Left renal cortex interstitium (tissue), 4 donors: ENCODE results near the gene ARHGAP24. TPM values are rescaled to one million over a fixed set of nuclear protein-coding genes. Genes with fewer than 3 reads are reported as not detected.
"Not testable (repeated sequence)": the region's sequence is repeated elsewhere in the genome, so short reads cannot be mapped to it uniquely, and the experiment has no call there.

Experiments
- DNase-seq, 4 donors: peaks; one replicate each; pipeline ENCODE4 v3.0.0-alpha.2; 2013; ENCODE audit warnings: low read depth in 4 of 4, low spot score in 2 of 4, missing footprints in 1 of 4
- polyA plus RNA-seq, 4 donors: library from polyadenylated mRNA; unstranded; fragments of 120-200 nt; gene quantifications; one replicate each; pipeline ENCODE4 v1.2.1, GENCODE V29; 2013; ENCODE audit not compliant: insufficient read length in 4 of 4

ARHGAP24 gene
- polyA plus RNA-seq, 4 donors, result 101 to 133 (median 109) TPM

DNA sequence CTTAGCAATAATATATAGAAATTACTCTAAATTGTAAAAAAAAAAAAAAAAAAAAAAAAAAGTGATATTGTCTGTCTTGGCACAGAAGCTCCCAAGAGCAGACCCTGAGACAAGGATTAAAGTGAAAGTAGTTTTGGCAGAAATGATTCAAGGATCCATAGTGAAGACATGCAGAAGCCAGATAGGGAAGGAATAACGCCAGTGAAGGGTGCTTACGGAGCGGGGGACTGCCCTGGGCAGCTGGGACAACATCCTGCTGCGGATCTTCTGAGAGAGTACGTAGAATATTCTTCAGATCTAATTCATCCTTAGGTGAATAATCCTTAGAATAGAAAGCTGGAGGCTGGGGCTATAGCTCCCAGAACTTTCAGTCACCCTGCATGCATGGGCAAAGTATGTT lies 39.8 kb downstream of the ARHGAP24 start:
- DNase-seq, result no peak

DNA sequence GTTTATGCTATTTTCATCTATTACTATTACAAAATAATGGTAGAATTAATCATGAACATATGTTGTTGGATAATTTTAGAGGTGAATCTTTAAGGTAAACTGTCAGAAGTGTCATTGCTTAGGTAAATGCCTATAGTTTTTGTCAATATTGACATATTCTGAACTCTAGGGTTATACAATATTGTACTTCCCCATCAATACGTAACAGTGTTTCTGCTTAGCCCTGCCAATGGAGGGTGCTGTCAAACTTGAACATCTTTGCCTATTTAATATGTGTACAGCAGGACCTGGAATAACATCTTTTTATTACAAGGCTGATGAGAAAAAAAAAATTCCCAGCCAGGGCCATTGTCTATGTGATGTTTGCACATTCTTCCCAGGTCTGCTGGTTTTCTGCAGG lies 40.8 kb downstream of the ARHGAP24 start:
- no peak for DNase-seq

DNA sequence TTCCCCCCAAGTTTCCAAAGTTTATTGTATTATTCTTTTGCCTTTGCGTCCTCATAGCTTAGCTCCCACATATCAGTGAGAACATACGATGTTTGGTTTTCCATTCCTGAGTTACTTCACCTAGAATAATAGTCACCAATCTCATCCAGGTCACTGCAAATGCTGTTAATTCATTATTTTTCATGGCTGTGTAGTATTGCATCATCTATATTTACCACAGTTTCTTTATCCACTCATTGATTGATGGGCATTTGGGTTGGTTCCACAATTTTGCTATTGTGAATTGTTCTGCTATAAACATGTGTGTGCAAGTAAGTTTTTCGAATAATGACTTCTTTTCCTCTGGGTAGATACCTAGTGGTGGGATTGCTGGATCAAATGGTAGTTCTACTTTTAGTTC lies 43.6 kb downstream of the ARHGAP24 start:
- DNase-seq, result not testable (repeated sequence)

DNA sequence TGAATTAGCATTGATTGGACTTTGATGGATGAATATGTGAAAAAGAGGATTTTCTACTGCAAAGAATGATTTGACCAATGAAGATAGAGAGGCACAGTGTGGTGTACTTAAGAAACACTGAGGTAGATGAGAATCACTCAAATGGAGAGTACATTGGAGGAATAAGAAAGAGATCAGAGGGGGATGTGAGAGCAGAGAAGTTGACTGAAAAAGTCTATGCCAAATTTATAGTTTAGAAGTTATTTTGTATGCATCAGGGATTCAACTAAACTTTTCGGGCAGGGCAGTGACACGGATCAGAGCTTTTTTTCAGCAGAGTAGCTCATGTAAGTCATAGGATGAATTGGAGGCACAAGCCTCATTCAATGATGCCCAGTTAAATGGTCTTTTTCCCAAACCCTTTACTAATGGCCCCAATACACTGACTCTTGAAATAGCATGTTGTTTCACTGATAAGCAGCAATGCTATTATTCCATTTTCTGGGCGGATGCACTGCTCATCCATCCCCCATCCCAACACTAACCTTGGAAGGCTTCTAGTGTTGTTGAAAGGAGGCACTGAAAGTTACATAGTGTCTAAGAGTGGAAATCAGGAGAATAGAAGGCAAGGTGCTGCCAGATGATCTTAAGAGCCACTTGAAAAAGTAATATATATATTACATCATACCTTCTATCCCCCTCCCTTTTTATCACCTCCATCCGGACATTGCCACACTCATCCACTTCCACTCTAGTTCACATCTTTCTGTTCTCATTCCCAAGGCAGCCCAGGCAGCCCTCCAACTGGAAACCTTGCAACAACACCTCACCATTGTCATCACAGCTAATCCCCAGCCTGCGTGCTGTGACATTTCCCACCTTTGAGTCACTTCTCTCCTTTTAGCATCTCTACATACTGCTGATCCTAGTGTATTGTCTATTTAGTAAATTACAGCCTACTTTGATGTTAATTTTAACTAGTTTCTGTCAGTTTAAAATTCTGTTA lies 46.1 kb downstream of the ARHGAP24 start:
- no peak for DNase-seq

DNA sequence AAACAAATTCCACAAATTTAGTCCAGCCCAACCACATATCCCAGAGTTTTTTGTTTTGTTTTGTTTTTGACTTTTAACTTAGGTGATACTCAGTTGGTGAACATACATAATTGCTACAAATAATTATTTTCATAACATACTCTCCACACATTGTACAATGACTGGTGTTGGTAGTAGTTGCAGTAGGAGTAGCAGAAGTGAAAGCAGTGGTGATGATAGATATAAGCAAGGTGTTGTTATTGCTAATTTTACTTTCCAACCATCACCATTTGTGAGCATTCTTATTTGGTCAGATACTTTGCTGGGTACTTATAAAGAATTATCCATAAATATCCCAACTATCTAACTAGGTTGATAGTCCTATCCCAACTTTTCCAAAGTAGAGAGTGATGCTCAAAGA lies 47.3 kb downstream of the ARHGAP24 start:
- DNase-seq, result no peak

DNA sequence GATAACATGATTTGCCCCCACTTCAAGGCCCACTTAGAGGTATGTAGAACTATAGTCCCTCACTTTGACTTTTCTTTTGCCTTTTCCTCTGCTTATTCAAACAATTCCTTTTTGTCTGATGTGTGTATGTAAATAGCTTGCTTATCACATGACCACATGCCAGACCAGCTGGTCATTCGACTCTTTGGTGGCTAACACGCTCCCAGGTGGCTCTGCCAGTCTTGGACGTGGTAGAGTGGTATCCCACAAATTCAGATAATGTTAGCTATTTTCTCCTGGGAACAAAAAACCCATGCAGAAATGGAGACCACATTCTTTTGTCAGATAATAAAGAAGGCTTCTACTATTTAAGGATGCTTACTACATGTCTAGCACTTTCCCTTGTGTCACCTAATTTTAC lies 47.9 kb downstream of the ARHGAP24 start:
- no peak for DNase-seq

DNA sequence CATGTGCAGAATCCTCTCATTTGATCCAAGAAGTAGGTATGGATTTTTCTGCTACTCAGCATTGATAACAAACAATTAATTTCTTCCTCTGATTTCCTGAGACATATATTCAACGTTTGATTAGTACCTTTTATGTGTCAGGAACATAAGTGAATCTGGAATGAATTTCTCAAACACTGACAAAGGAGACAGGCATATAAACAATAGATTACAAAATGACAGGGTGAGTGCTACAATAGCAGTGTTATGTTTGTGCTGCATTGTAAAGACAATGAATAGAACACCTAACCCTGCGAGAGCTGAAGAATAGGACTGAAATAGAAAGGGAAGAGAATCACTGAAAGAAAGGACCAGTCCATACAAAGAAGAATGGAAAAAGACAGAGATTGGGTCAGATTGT lies 52.9 kb downstream of the ARHGAP24 start:
- no peak for DNase-seq

DNA sequence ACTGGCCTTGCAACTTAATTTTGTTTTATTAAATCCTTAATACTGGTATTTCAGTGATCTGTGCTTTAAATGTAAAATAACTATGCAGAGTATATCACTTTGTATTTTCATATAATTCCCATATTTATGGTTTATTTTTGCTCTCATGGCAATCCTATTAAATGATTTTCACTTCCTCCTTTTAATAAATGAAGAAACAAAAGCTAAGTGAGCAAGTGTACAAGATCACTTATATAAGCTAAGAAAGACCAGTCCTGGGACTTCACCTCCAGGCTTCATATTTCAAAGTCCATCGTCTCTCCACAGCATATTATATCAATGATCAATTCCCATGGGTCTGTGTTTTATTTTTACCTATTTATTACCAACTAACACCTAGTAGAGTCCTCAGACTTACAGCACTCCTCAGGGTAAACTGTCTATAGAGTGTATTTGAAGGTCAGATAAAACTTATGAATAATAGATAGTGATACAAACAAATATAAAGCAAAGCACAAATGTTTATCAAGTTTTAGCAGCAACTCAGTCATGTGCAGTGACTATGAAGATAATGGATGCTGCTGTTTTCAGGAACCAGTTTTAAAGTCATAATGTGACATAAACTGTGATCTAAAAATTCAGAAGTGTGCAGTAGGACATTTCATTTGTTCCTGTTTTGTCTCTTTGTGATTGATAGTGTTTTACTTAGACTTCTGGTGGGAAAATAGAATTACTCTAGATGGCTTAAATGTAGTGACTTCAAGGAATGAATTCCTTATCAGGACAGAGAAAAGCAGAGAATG lies 56.8 kb downstream of the ARHGAP24 start:
- no peak for DNase-seq

DNA sequence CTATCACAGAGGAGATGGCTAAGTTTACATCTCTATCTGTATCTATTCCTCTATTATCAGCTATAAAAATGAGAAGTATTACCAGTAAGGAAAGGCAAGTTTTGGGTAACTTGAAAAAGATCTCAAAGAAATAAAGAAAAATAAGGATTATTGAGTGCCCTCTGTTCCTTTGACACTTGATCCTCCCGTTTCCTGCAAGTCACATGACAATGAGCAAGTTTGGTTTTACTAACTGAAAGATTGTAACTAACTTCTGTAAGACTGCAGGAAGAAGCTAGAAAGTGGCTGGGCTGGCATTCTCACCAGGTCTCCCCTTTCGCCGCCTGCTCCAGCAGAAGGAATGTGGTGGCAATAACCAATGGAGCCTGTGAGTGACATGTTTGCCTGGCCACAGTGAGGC lies 59.2 kb downstream of the ARHGAP24 start:
- no peak for DNase-seq

DNA sequence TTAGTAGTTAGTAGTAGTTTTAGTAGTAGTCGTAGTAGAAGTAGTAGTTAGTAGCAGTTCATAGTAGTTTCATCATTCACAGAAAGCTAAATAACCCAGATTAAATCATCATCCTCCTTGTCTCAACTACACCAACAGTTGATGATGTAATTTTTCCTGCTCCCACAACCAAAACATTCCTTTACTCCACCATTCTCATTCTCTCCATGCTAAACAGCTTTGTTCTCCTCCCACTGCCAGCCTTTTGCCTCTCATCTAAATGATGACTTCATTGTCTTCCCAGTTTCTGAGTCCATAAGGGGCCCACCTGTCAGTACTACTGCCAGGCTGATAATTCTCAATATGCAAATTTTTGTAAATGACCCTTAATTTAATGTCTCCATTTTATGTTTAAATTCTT lies 68.9 kb downstream of the ARHGAP24 start:
- DNase-seq, result no peak

DNA sequence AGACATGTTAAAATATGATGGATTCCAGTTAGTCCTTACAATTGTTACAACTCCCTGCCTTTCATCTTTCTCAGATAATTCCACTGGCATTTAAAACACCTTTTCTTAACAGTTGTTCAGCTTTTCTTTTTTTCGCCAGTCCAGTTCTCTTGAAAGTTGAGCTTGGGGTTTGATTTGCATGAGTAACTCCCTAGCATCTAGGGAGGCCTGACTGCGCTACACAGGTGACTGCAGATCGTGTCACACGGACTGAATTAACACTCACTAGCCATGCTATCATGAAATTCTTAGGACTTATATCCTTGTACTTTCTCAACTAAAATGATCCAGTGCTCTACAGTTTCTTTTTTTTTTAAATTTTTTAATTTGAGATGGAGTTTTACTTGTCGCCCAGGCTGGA lies 69.8 kb downstream of the ARHGAP24 start:
- DNase-seq, result peak; percentile 14 to 31 (median 24)

DNA sequence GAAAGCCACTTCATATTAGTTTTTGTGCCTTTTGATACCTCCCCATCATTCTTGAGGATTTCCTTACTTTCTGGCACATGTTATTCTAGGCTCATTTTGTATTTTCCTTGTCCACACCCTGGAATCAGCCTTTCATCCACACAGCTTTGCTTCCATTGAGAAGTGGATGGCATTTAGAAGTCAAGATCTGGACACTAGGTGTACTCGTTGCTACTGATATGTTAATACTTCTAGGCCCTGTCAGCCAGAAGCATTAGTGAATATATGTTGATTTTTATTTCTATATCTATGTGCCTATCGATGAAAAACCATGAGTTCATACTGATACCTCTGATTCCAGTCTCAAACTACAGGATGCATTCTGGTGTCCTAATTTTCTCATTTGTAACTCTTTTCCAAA lies 73.2 kb downstream of the ARHGAP24 start:
- no peak for DNase-seq

DNA sequence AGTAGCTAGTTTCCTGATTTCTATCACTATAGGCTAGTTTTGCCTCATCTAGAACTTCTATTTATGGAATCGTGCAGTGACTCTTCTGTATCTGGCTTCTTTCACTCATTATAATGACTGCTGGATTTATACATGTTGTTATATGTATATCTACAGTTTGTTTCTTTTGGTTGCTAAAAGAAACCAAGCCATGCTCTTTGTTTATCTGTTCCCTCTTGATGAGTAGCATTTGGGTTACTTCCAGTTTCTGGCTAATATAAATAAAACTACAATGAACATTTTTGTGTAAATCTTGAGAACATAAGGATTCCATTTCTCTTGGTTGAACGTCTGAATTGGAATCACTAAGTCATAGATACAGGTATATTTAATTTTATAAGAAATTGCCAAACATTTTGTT lies 73.9 kb downstream of the ARHGAP24 start:
- DNase-seq, result no peak

DNA sequence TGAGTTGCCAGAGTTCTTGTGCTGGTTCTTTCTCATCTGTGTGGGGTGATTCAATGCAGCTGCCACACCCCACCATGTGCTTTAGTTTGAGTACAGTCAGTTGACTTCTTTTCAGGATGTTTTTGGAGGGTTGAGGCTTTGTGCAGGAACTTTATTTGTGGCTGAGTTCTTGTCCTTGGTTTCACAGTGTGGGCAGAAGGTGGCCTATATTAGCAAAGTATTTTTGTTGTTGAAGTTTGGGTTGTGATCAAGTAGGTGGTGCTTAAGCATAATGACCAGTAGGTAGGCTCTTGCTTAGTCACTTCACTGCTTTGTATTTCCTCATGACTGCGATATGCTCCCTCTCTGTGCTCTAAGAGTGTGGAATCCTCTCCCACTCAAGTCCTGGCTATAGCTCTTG lies 80.3 kb downstream of the ARHGAP24 start:
- DNase-seq, result no peak

DNA sequence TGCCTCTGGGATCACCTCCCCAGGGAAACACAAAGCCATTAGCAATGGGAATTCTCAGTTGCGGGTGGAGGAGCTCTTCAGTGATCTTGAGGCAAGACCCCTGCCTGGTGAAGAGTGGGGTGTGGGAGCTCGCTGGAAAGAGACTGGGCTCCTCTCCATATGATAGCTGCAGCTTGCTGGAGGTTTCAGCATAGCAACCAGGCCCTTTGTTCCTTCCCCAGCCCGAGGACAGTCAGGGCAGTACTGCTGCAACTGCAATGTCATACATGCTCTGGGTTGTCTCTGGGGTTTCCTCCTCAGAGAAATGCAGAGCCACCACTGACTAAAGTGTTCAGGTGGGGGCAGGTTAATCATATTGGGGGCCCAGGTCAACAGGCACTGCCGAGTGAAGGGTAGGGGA lies 81.3 kb downstream of the ARHGAP24 start:
- DNase-seq, result no peak

DNA sequence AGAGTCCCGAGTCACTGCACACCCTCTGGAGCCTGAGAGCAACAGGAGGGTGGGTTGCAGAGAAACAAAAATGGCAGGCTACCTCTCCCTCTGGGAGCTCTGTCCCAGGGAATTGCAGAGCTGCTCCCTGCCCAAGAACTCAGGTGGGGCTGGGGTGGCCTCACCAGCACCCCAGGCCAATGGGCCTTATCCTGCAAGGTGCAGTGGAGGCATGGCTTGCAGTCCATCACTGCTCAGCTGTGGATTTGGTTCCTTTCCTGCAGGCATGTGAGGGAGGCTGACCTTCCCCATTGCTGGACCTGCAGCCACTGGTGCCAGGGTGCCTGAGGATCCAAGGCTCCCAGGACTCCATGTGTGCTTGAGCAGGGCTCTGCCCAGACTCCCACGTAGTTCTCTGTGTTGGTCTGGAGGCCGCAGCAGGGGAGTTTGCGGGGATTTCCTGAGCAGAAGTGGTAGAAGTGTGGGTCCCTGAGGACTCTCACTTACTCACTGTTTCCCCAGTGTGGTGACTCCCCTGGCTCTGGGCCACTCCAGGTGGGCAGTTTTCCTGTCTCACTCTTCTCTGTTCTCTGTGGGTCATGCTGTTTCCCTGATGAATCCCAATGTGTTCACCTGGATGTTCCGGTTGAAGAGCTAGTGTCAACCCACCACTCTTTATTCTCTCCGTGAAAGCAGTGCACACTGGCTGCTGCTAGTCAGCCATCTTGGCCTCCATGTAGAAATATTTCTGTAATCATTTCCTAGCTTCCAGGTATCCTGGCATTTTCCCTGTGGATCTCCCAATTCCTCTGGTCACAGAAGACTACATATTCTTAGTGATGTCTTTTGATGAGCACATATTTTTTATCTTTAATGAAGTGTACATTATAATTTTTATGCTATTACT lies 82.3 kb downstream of the ARHGAP24 start:
- no peak for DNase-seq

DNA sequence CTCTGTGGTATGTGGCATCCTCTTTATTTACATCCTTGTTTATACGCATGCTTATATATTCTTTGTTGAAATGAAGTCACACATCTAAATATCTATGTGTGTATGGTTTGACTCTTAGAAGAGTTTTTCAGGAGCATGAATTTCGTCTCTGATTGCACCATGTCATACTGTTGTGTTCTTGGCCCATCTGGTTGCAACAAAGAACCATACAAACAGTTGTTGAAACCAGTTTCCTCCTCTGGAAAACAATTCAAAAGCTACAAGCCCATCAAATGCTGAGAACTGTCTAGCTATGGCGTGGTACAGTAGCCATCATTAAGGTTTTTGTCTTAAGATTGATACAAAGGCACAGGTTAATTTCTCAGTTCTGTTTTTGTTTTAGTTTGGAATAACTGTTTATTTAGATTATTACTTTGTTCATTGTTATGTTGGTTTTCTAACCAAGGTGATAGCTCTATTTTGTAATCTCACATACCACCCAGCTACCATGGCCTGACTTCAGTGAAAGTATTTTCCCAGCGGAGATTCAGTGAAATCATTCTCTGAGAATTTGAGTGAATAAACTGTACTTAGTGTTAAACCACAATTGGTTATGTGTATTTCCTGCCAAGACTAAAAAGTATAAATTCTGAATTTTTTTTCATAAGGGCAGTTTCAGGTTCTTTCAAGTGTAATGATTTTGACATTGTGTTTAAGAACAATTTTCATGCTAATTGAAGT lies 91.0 kb downstream of the ARHGAP24 start:
- DNase-seq, result no peak

DNA sequence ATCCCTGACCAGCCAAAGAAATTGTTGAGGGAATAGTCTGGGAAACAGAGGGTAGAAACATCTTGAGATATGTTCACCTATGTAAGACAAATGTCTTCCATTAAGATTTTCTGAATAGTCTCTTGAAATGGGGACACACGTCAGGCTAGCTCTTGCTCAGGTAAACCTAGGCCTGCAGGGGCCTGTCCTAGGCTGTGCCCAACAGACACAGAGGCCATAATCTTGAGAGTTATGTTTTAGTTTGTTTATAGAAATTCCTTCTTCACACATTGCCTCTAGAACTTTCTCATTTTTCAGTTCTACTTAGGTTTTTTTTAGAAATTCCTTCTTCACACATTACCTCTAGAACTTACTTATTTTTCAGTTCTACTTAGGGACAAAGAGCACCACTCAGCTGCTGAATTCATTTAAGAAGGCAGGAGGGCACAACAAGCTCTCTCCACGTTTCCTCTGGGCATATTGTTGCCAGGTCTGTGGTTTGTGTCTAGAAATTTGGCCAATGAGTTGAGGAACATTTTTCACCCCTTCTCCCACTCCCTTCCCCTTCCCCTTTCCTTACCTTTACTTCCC lies 94.9 kb downstream of the ARHGAP24 start:
- DNase-seq, result no peak

DNA sequence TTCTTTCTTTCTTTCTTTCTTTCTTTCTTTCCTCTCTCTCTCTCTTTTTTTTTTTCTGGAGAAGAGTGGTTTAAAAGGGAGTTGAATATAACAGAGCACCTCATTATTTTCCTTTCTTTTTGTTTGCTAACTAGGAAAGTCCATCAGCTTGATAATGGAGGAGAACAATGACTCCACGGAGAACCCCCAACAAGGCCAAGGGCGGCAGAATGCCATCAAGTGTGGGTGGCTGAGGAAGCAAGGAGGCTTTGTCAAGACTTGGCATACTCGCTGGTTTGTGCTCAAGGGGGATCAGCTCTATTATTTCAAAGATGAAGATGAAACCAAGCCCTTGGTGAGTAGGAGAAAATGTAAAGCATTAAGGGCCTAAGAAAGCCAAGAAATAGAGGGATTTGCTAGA lies 95.4 kb downstream of the ARHGAP24 start:
- no peak for DNase-seq

DNA sequence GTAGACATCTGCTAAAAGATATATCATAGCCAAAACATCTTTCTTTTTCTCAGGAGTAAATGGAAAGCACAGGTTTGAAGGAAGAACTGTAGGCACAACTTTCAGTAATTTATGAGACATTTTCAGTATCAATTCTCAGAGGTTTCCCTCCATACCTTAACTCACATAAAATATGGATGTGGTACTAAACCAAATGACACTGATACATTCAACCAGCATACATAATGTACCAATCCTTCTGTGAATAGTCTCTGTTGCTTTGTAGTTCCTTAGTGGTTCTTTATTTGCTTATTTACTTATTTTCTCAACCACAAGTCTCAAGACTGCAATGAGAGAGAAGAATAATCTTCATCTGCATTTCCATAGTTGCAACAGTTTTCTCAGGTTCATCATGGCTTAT lies 96.1 kb downstream of the ARHGAP24 start:
- no peak for DNase-seq
